ENCODE measurements around the gene NYAP2.

NYAP2 gene

GRCh38 chr2:225429717-225430116, 30.2 kb downstream of the NYAP2 start:
- DNase-seq, result no peak

- DNase-seq, result no peak
These were observed 31.8 kb downstream of the NYAP2 start for GRCh38 chr2:225431105-225431863.

- DNase-seq, result peak; percentile 59
These were observed 34.5 kb downstream of the NYAP2 start for GRCh38 chr2:225434014-225434413.

DNA sequence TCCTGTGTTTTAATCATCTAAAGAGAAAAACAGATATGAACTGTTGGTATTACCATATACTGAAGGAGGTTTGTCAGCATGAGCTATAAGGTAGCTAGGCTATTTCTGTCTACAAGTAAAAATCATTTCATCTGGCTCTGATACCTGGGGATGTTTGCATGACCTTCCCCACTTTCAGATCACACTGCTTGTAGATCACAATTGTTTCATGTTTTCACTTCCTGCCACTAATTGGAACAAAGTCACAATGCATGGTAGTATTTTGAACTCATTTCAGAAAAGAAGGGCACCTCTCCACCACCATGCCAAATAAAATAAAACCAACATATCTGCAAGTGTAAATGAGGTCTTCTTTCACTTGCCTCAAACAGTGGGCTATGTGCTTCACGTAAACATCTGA, 37.8 kb downstream of the NYAP2 start:
- DNase-seq, result no peak

GRCh38 chr2:225438248-225438647, 38.7 kb downstream of the NYAP2 start:
- no peak for DNase-seq

DNA sequence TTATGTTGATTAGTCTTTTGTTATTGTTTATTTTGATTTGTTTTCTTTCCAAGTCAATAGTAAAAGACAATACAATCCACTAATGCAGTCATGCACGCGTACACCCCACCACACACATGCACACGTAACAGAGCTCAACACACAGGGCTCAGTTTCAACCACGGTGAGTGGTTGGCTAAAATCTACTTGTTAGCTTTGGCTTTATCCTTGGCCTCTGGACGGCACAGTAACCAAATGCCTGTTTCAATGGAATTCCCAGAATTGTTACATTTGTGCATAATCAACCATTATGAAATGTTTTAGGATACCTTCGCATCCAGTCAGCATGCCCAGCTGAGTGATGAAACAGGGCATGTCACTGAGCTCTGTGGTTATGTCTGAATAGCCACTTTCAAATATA, 53.2 kb downstream of the NYAP2 start:
- no peak for DNase-seq

- DNase-seq, result no peak
These were observed 54.9 kb downstream of the NYAP2 start for GRCh38 chr2:225454412-225454811.

DNA sequence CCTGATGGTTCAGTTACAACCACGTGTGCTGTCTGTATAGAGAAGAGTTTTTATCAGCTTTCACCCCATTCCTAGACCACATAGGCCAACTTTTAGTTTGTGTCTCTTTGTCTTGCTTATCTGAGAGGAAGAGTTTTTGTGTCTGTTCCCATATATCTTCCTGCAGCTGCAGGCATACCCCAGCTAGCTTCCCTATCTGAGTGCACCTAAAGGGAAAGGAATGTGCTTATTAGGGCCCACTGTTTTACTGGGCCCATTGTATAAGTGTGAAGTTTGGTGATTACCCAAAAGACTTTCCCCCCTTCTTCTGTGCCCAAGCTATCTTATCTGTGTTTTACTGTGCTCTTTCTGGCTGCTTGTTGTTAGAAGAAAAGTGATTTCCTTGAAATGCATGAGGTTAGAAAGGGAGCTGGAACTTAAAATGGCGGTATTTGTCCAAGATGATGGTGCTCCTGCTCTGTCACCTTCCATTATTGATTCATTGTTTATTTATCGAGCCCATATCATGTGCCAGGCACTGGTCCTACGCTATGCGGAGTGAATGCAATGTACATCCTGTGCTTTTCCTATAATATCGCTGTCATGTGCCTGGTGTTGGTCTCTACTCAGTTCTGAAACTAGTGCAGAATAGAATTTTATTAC, 57.2 kb downstream of the NYAP2 start:
- DNase-seq, result no peak

GRCh38 chr2:225457482-225457881, 58.0 kb downstream of the NYAP2 start:
- DNase-seq, result no peak

- DNase-seq, result no peak
These were observed 59.1 kb downstream of the NYAP2 start for GRCh38 chr2:225458431-225459117.

- no peak for DNase-seq
These were observed 62.9 kb downstream of the NYAP2 start for GRCh38 chr2:225462417-225462816.

- no peak for DNase-seq
These were observed 63.4 kb downstream of the NYAP2 start for GRCh38 chr2:225462945-225463344.

DNA sequence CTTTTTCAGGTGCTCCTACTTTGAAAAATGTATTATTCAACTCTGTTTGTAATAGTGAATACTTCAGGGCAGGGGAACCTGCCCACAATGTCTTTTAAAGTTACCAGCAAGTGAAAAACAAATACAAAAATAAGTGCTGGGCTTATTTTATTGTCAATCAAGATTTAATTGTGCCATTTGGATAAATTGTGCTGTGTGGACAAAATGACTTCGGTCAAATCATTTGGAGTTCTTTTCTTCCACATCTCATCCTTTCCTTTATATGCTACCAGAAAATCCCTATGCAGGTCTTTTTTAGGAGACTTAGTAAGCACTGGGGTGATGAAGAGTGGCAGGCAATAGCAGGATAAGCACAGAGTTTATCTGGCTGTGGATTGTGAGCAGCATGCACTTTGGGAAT, 63.9 kb downstream of the NYAP2 start:
- no peak for DNase-seq

- no peak for DNase-seq
These were observed 65.0 kb downstream of the NYAP2 start for GRCh38 chr2:225464346-225465025.

GRCh38 chr2:225465827-225466226, 66.3 kb downstream of the NYAP2 start:
- no peak for DNase-seq

DNA sequence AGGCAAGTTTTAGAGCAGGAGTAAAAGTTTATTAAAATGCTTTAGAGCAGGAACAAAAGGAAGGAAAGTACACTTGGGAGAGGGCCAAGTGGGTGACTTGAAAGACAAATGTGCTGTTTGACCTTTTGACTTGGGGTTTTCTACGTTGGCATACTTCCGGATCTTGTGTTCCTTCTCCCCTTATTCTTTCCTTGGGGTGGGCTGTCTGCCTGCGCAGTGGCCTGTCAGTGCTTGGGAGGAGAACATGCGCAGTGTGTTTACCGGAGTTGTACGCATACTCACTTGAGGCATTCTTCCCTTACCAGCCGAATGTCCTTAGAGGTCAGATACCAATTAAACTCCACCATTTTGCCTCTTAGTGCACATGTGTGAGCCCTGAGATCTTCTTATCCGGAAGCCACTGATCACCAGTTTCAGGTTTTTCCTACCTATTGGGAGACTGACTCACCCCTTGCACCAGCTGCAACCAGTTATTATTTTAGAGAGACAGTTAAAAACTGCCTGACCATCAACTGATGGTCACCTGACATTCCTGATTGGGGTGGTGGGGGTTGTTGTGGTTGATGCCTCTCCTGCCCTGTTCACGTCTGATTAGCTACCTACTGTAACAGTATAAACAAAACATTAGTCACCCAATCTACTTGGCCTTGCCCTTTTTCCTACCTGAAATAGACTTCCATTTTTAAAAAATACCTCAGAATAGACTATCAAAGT, 67.5 kb downstream of the NYAP2 start:
- peak; percentile 62 for DNase-seq

GRCh38 chr2:225468131-225468530, 68.6 kb downstream of the NYAP2 start:
- DNase-seq, result peak; percentile 57

DNA sequence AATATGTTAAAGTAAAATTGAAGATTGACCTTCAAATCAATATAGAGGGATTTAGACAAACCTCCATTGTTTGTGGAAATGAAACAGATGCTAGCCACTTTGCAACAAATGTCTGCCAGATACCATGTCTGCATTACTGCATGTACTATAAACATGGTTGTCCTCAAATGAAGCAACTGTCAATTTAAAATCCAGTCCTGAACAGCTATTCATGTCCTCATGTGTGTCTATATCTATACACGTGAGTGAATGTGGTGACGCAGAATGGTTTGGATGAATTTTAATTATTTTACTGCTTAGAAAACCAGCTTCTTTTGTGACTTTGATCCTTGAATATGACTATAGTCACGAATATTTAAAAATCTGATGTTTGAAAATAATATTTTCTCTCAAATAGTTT, 71.5 kb downstream of the NYAP2 start:
- DNase-seq, result no peak

- no peak for DNase-seq
These were observed 72.0 kb downstream of the NYAP2 start for GRCh38 chr2:225471482-225471881.

DNA sequence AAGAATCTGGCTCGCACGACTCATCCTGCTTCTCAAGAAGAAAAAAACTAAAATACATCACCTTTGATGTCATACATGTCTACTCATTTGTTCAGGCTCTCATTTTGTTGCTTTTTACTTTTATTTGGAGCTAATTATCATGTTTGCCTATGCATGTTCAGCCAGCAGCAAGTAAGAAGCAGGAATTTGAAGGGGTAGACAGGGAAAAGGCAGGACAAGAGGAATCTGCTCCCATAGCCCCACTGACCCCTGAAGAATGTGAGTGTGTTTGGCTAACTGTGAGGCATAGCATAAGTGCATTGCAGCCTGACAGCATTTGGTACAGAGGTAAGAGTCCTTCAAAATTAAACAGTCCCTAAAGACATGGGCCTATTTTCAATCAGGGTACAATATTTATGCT, 72.7 kb downstream of the NYAP2 start:
- peak; percentile 77 for DNase-seq

- no peak for DNase-seq
These were observed 79.9 kb downstream of the NYAP2 start for GRCh38 chr2:225479386-225479785.

- DNase-seq, result no peak
These were observed 85.2 kb downstream of the NYAP2 start for GRCh38 chr2:225484751-225485150.

GRCh38 chr2:225486236-225486635, 86.7 kb downstream of the NYAP2 start:
- no peak for DNase-seq
